HEK293 (cell line): Measurements from ENCODE around the gene FEV.
A peak's percentile ranks its signal among the peaks of the same experiment; 100 is the strongest.

Source experiments
- BCL11B ChIP-seq: fragments of 450-650 bp; formaldehyde crosslinking; IDR thresholded peaks from 2 replicates; pipeline ENCODE4 v1.5.1; 2016; ENCODE audit warnings: low read depth, missing biosample characterization, missing genetic modification characterization
- CTCF ChIP-seq: fragments of 450-650 bp; formaldehyde crosslinking; IDR thresholded peaks from 2 replicates; pipeline ENCODE4 v1.5.1; 2016; ENCODE audit warnings: missing biosample characterization, missing genetic modification characterization
- GLIS1 ChIP-seq: fragments of 450-650 bp; formaldehyde crosslinking; IDR thresholded peaks from 2 replicates; pipeline ENCODE4 v1.5.1; 2016; ENCODE audit warnings: missing biosample characterization, missing genetic modification characterization
- GLIS2 ChIP-seq: fragments of 450-650 bp; formaldehyde crosslinking; IDR thresholded peaks from 2 replicates; pipeline ENCODE4 v1.5.1; 2016; ENCODE audit warnings: missing biosample characterization, missing genetic modification characterization
- IKZF3 ChIP-seq: fragments of 450-650 bp; IDR thresholded peaks from 2 replicates; pipeline ENCODE4 v1.5.0; 2018; ENCODE audit warnings: missing biosample characterization, mild to moderate bottlenecking, missing genetic modification characterization, moderate library complexity
- KLF16 ChIP-seq: fragments of 450-650 bp; formaldehyde crosslinking; IDR thresholded peaks from 2 replicates; pipeline ENCODE4 v1.5.1; 2017; ENCODE audit warnings: missing biosample characterization, missing genetic modification characterization
- TRIM28 ChIP-seq: IDR thresholded peaks from 2 replicates; pipeline ENCODE4 v1.6.1; 2011; ENCODE audit warnings: low read length, control low read depth, borderline replicate concordance
- WT1 ChIP-seq: fragments of 450-650 bp; formaldehyde crosslinking; IDR thresholded peaks from 2 replicates; pipeline ENCODE4 v1.5.1; 2016; ENCODE audit warnings: missing biosample characterization, missing genetic modification characterization
- ZBTB44 ChIP-seq: fragments of 450-650 bp; IDR thresholded peaks from 2 replicates; pipeline ENCODE4 v1.5.1; 2018; ENCODE audit warnings: missing biosample characterization, mild to moderate bottlenecking, missing genetic modification characterization
- ZBTB8A ChIP-seq: fragments of 450-650 bp; formaldehyde crosslinking; IDR thresholded peaks from 2 replicates; pipeline ENCODE4 v1.5.1; 2016; ENCODE audit warnings: missing biosample characterization, missing genetic modification characterization
- ZFP41 ChIP-seq: fragments of 450-650 bp; formaldehyde crosslinking; IDR thresholded peaks from 2 replicates; pipeline ENCODE4 v1.5.1; 2016; ENCODE audit warnings: missing biosample characterization, missing genetic modification characterization, borderline replicate concordance
- ZNF10 ChIP-seq: fragments of 450-650 bp; formaldehyde crosslinking; IDR thresholded peaks from 2 replicates; pipeline ENCODE4 v1.5.1; 2017; ENCODE audit warnings: missing biosample characterization, missing genetic modification characterization
- ZNF174 ChIP-seq: fragments of 450-650 bp; formaldehyde crosslinking; IDR thresholded peaks from 2 replicates; pipeline ENCODE4 v1.5.0; 2017; ENCODE audit warnings: missing biosample characterization, mild to moderate bottlenecking, missing genetic modification characterization
- ZNF214 ChIP-seq: fragments of 450-650 bp; formaldehyde crosslinking; IDR thresholded peaks from 2 replicates; pipeline ENCODE4 v1.5.1; 2017; ENCODE audit warnings: missing biosample characterization, mild to moderate bottlenecking, missing genetic modification characterization, borderline replicate concordance
- ZNF221 ChIP-seq: fragments of 450-650 bp; formaldehyde crosslinking; IDR thresholded peaks from 2 replicates; pipeline ENCODE4 v1.5.1; 2017; ENCODE audit warnings: missing biosample characterization, missing genetic modification characterization, borderline replicate concordance
- ZNF239 ChIP-seq: fragments of 450-650 bp; formaldehyde crosslinking; IDR thresholded peaks from 2 replicates; pipeline ENCODE4 v1.5.1; 2016; ENCODE audit warnings: missing biosample characterization, missing genetic modification characterization
- ZNF292 ChIP-seq: fragments of 450-650 bp; formaldehyde crosslinking; IDR thresholded peaks from 2 replicates; pipeline ENCODE4 v1.5.1; 2016; ENCODE audit warnings: low read depth, missing biosample characterization, missing genetic modification characterization, borderline replicate concordance
- ZNF311 ChIP-seq: fragments of 450-650 bp; formaldehyde crosslinking; IDR thresholded peaks from 2 replicates; pipeline ENCODE4 v1.5.1; 2017; ENCODE audit warnings: missing biosample characterization, missing genetic modification characterization, borderline replicate concordance
- ZNF366 ChIP-seq: fragments of 450-650 bp; formaldehyde crosslinking; conservative IDR thresholded peaks from 2 replicates; pipeline ENCODE4 v1.5.1; 2016; ENCODE audit warnings: missing biosample characterization, missing genetic modification characterization
- ZNF398 ChIP-seq: fragments of 450-650 bp; formaldehyde crosslinking; IDR thresholded peaks from 2 replicates; pipeline ENCODE4 v1.5.1; 2017; ENCODE audit warnings: missing biosample characterization, missing genetic modification characterization
- ZNF518A ChIP-seq: fragments of 450-650 bp; formaldehyde crosslinking; conservative IDR thresholded peaks from 2 replicates; pipeline ENCODE4 v1.5.1; 2016; ENCODE audit warnings: low read depth, missing biosample characterization, missing genetic modification characterization
- ZNF548 ChIP-seq: fragments of 450-650 bp; formaldehyde crosslinking; IDR thresholded peaks from 2 replicates; pipeline ENCODE4 v1.5.1; 2016; ENCODE audit warnings: missing biosample characterization, missing genetic modification characterization
- ZNF561 ChIP-seq: fragments of 450-650 bp; IDR thresholded peaks from 2 replicates; pipeline ENCODE4 v1.5.1; 2018; ENCODE audit warnings: missing biosample characterization, missing genetic modification characterization, borderline replicate concordance
- ZNF654 ChIP-seq: fragments of 450-650 bp; formaldehyde crosslinking; IDR thresholded peaks from 2 replicates; pipeline ENCODE4 v1.5.1; 2016; ENCODE audit warnings: low read depth, missing biosample characterization, missing genetic modification characterization
- ZNF660 ChIP-seq: fragments of 450-650 bp; IDR thresholded peaks from 2 replicates; pipeline ENCODE4 v1.5.1; 2018; ENCODE audit warnings: missing biosample characterization, mild to moderate bottlenecking, missing genetic modification characterization
- ZNF677 ChIP-seq: fragments of 450-650 bp; IDR thresholded peaks from 2 replicates; pipeline ENCODE4 v1.5.0; 2018; ENCODE audit warnings: missing biosample characterization, mild to moderate bottlenecking, missing genetic modification characterization, moderate library complexity
- ZNF777 ChIP-seq: fragments of 450-650 bp; formaldehyde crosslinking; IDR thresholded peaks from 2 replicates; pipeline ENCODE4 v1.5.1; 2017; ENCODE audit warnings: missing biosample characterization, missing genetic modification characterization, borderline replicate concordance
- TF ChIP-seq, protein P1 (sequence below): fragments of 450-650 bp; formaldehyde crosslinking; IDR thresholded peaks from 2 replicates; pipeline ENCODE4 v1.5.1; 2016; ENCODE audit warnings: missing biosample characterization, missing genetic modification characterization
- TF ChIP-seq, protein P2 (sequence below): fragments of 450-650 bp; formaldehyde crosslinking; IDR thresholded peaks from 2 replicates; pipeline ENCODE4 v1.5.1; 2016; ENCODE audit warnings: missing biosample characterization, missing genetic modification characterization

FEV gene

DNA sequence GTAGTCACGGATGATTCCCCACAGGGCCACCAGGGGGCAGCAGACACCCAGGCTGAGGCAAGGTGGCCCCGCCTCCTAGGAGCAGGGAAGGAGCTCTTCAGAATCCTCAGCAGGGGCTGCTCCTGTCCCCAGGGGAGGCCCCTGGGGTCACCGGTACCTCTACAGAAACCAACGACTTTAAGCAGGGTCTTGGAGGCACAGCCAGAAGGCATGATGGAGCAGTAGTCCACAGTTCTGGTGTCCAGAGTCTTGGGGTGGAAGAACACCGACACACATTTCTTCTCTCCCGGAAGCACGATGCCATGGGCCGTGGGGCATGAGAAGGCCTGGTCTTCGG lies 44.8 kb upstream of the FEV start (continued):
- TF ChIP-seq ZNF518A (tag by site-specific recombination) (no peak), GLIS1 (tag by site-specific recombination) (peak; percentile 67), ZNF10 (tag by site-specific recombination) (peak; percentile 89), ZNF221 (tag by site-specific recombination) (no peak), ZNF548 (tag by site-specific recombination) (no peak), ZBTB8A (tag by site-specific recombination) (no peak), BCL11B (no peak), WT1 (tag by site-specific recombination) (no peak), ZNF311 (tag by site-specific recombination) (no peak), ZNF366 (tag by site-specific recombination) (no peak), ZNF292 (tag by site-specific recombination) (no peak), GLIS2 (no peak; the same call in 1 of the 2 replicates), ZNF654 (peak; percentile 73), ZNF214 (tag by site-specific recombination) (no peak), ZNF677 (no peak), IKZF3 (tag by site-specific recombination) (0 out of 2 replicates have a peak, but pooled peaks have one; percentile 16), ZFP41 (tag by site-specific recombination) (no peak), ZBTB44 (tag by site-specific recombination) (no peak), ZNF777 (tag by site-specific recombination) (no peak), ZNF239 (tag by site-specific recombination) (no peak), ZNF398 (tag by site-specific recombination) (no peak), CTCF (tag by site-specific recombination) (peak; percentile 93), KLF16 (tag by site-specific recombination) (no peak), TRIM28 (no peak), ZNF174 (tag by site-specific recombination) (no peak), ZNF660 (tag by site-specific recombination) (no peak), ZNF561 (tag by site-specific recombination) (no peak)
- TF ChIP-seq, protein P1, sequence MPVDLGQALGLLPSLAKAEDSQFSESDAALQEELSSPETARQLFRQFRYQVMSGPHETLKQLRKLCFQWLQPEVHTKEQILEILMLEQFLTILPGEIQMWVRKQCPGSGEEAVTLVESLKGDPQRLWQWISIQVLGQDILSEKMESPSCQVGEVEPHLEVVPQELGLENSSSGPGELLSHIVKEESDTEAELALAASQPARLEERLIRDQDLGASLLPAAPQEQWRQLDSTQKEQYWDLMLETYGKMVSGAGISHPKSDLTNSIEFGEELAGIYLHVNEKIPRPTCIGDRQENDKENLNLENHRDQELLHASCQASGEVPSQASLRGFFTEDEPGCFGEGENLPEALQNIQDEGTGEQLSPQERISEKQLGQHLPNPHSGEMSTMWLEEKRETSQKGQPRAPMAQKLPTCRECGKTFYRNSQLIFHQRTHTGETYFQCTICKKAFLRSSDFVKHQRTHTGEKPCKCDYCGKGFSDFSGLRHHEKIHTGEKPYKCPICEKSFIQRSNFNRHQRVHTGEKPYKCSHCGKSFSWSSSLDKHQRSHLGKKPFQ (tag by site-specific recombination) = no peak
- TF ChIP-seq, protein P2, sequence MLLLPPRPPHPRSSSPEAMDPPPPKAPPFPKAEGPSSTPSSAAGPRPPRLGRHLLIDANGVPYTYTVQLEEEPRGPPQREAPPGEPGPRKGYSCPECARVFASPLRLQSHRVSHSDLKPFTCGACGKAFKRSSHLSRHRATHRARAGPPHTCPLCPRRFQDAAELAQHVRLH = no peak
